Lung (tissue), 12 donors: ENCODE measurements around the gene PFN1. TPM values are rescaled to one million over a fixed set of nuclear protein-coding genes. Genes with fewer than 3 reads are reported as not detected.
A peak's percentile ranks its signal among the peaks of the same experiment; 100 is the strongest.

Source experiments
- ATAC-seq: fragments of 200-7000 bp; cut with Tn5 transposase; one replicate; pipeline ENCODE4 v1.9.1; 2020; ENCODE audit warnings: moderate number of reproducible peaks; ENCODE audit not compliant: insufficient read depth, low FRiP score
- DNase-seq, 3 donors: peaks; one replicate each; pipeline ENCODE4 v3.0.0-alpha.2; 2013 to 2017
- H3K27ac ChIP-seq, 2 donors: one replicate each; pipeline ENCODE4 v1.5.1; 2013; ENCODE audit warnings: mild to moderate bottlenecking in 2 of 2, moderate library complexity in 2 of 2, control low read depth in 1 of 2, inconsistent platforms in 1 of 2, low read depth in 1 of 2, low read length in 1 of 2
- H3K27me3 ChIP-seq, 3 donors: one replicate each; pipeline ENCODE4 v1.5.1; 2013; ENCODE audit warnings: low read length in 2 of 3; ENCODE audit not compliant: control insufficient read depth in 3 of 3, insufficient read depth in 3 of 3
- H3K36me3 ChIP-seq, 4 donors: one replicate each; pipeline ENCODE4 v1.5.1; 2013; ENCODE audit warnings: low read length in 4 of 4, mild to moderate bottlenecking in 1 of 4, moderate library complexity in 1 of 4; ENCODE audit not compliant: control insufficient read depth in 4 of 4, insufficient read depth in 4 of 4
- H3K4me1 ChIP-seq, 5 donors: one replicate each; pipeline ENCODE4 v1.5.1; 2013; ENCODE audit warnings: low read length in 5 of 5, mild to moderate bottlenecking in 2 of 5, moderate library complexity in 1 of 5; ENCODE audit not compliant: control insufficient read depth in 5 of 5, insufficient read depth in 5 of 5
- H3K4me3 ChIP-seq: one replicate; pipeline ENCODE4 v1.5.1; 2013; ENCODE audit warnings: mild to moderate bottlenecking, control low read depth, moderate library complexity
- H3K9ac ChIP-seq, 2 donors: one replicate each; pipeline ENCODE4 v1.5.1; 2013; ENCODE audit warnings: low read length in 2 of 2, control low read depth in 1 of 2; ENCODE audit not compliant: insufficient read depth in 1 of 2
- H3K9me3 ChIP-seq, 4 donors: one replicate each; pipeline ENCODE4 v1.5.1; 2013; ENCODE audit warnings: low read length in 3 of 4, mild to moderate bottlenecking in 1 of 4, moderate library complexity in 1 of 4; ENCODE audit not compliant: control insufficient read depth in 4 of 4, insufficient read depth in 3 of 4
- WGBS, 2 donors: extraction: QIAGEN DNeasy Blood & Tissue Kit; methylation state at CpG; one replicate each; pipeline ENCODE4 v1.1.7; 2013; 5-methylcytosine and 5-hydroxymethylcytosine counted together
- polyA plus RNA-seq, 2 donors: library from polyadenylated mRNA; stranded (reverse); fragments of 200-250 nt; gene quantifications; one replicate each; pipeline ENCODE4 v1.2.1, GENCODE V29; 2013
- total RNA-seq, 2 donors: library from RNA; depleted of rRNA in 1 of 2; stranded (reverse); fragments of >200 nt in 1 of 2; gene quantifications; one replicate each; pipeline ENCODE4 v1.2.1, GENCODE V29; 2014 to 2021
- TF ChIP-seq, protein P1 (sequence below): IDR thresholded peaks from 2 replicates; pipeline ENCODE4 v1.5.1; 2012; ENCODE audit warnings: mild to moderate bottlenecking; ENCODE audit errors: control extremely low read depth, extremely low read depth
- donor health status: control.
- donor health status: control.
- donor health status: Bipolar disorder and iron deficiency.
- donor health status: healthy.
- donor health status: DM: yes; HTN: yes; CAD: no.

PFN1 gene
- total and polyA plus RNA-seq, 4 donors, result 461 to 2,264 (median 749) TPM

DNA sequence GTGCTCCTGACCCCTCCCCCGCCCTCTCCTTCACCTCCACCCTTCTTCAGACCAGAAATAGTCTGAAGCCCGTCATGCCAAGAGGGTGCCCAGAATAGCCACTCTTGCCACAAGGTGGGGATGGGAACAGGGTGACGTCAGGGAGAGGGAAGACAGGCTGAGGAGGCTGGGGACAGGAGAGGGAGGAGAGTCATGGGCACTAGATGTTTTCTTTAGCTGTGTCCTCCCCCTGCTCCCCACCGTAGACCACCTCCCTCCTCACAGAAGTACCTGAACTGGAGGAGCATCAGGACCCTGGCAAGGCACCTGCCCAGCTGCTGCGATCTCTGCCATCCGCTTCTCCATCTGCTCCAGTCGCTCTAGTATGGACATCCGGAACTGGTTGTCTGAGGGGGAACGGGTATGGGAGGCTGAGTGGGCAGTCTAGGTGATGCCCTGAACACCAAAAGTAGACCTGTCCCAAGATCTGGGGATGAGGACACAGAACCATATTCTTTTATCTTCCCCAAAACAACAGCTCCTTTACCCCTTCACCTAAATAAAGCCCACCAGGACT, 25.9 kb upstream of the PFN1 start:
- Histone ChIP-seq H3K27me3 (no peaks in the 10 kb centered on the region), H3K36me3 (peaks cover 13 to 62% (median 31%) of the 10 kb centered on the region in 4 donors), H3K4me3 (no peak overlapping the region), H3K9ac (no peak overlapping the region), H3K9me3 (no peaks in the 10 kb centered on the region), H3K4me1 (peaks cover 0 to 9% (median 4%) of the 10 kb centered on the region in 5 donors), H3K27ac (peak overlapping the region in 1 of 2 donors; percentile 69)
- WGBS, 2 donors, result 84 to 85% methylated on average over 9 of the region's 9 CpGs
- DNase-seq (no peak), ATAC-seq (no peak)
- TF ChIP-seq, protein P1, sequence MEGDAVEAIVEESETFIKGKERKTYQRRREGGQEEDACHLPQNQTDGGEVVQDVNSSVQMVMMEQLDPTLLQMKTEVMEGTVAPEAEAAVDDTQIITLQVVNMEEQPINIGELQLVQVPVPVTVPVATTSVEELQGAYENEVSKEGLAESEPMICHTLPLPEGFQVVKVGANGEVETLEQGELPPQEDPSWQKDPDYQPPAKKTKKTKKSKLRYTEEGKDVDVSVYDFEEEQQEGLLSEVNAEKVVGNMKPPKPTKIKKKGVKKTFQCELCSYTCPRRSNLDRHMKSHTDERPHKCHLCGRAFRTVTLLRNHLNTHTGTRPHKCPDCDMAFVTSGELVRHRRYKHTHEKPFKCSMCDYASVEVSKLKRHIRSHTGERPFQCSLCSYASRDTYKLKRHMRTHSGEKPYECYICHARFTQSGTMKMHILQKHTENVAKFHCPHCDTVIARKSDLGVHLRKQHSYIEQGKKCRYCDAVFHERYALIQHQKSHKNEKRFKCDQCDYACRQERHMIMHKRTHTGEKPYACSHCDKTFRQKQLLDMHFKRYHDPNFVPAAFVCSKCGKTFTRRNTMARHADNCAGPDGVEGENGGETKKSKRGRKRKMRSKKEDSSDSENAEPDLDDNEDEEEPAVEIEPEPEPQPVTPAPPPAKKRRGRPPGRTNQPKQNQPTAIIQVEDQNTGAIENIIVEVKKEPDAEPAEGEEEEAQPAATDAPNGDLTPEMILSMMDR, result no peak

DNA sequence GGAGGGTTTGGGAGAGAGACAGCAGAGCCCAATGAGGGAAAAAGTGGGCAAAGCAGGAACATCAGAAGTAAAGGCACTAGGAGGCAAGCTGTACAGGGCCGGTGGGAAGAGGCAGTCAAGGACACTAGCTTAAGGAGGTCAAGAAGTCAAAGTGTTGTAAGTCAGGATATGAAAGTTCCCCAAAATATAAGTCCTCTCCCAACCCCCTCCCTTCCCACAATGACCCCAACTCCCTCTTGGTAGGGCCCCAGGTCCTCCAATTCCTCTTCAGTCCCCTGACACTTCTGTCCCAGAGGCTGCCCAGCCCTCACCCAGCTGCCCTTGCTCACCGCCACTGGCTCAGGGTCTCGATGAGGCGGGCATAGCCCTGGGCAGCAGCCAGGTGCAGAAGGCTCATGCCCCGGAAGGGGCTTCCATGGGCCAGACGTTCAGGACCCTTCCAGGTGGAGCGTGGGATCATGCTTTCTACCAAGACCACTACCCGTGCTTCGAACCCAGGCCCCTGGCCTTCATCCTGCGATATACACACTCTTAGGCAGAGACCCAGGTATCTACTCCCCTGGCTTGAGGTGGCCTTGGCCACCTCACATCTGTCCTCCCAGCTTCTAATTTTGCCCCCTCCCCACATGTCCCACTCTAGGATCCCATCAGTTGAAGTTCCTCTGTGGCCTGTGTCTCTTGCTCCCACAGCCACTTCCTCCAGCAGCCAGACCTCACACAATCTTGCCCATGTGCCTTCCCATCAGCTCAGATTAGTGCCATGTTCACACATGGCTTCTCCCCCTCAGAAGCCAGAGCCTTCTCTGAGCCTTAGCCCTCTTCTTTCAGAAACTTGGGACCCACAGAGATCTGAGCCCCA, 25.2 kb upstream of the PFN1 start:
- Histone ChIP-seq H3K9me3 (no peaks in the 10 kb centered on the region), H3K27ac (peak overlapping the region in 1 of 2 donors; percentile 69), H3K36me3 (peaks cover 13 to 60% (median 26%) of the 10 kb centered on the region in 4 donors), H3K9ac (no peak overlapping the region), H3K4me3 (no peak overlapping the region), H3K27me3 (no peaks in the 10 kb centered on the region), H3K4me1 (peaks cover 1 to 13% (median 8%) of the 10 kb centered on the region in 5 donors)
- ATAC-seq, result no peak
- WGBS, 2 donors, result 88 to 91% methylated on average over 10 of the region's 10 CpGs
- TF ChIP-seq, protein P1, result no peak
- no peak for DNase-seq

DNA sequence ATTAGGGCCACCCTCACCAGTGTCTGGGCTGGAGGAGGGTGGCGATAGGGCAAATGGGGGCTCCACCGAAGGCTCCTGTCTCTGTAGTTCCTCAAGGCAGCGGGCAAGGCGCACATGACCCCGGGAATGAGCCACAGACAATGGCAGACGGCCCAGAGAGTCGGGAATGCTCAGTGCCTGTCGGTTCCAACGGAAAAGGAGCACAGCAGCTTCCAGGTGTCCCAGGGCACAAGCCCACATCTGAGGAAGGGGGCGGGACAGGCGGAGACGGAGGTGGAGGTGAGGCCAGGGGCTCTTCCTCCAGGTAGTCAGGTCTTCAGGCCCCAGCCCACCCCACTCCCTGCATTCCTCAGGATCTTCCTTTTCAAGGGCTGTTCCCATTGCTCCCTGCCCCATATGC, 24.4 kb upstream of the PFN1 start:
- WGBS, 2 donors, result 86 to 91% methylated on average over 12 of the region's 12 CpGs
- DNase-seq (no peak), ATAC-seq (no peak)
- H3K4me1 ChIP-seq, result peaks cover 4 to 18% (median 14%) of the 10 kb centered on the region in 5 donors
- no peak overlapping the region for H3K9ac ChIP-seq
- peaks cover 12 to 53% (median 20%) of the 10 kb centered on the region in 4 donors for H3K36me3 ChIP-seq
- no peak overlapping the region for H3K4me3 ChIP-seq
- H3K9me3 ChIP-seq, result no peaks in the 10 kb centered on the region
- H3K27me3 ChIP-seq, result no peaks in the 10 kb centered on the region
- H3K27ac ChIP-seq, result no peak overlapping the region
- TF ChIP-seq, protein P1, result no peak
